Measurements from ENCODE around the gene PEDS1.
"Not testable (repeated sequence)": the region's sequence is repeated elsewhere in the genome, so short reads cannot be mapped to it uniquely, and the experiment has no call there.

Gene PEDS1

GRCh38 chr20:50161494-50161893 is 8.0 kb upstream of the PEDS1 start:
- not testable (repeated sequence) for DNase-seq

GRCh38 chr20:50153153-50153499 is 397 bp downstream of the PEDS1 start:
- DNase-seq, result no peak

GRCh38 chr20:50152394-50153152 is 950 bp downstream of the PEDS1 start:
- DNase-seq, result no peak

GRCh38 chr20:50151034-50151743 is 2.3 kb downstream of the PEDS1 start:
- no peak for DNase-seq

DNA sequence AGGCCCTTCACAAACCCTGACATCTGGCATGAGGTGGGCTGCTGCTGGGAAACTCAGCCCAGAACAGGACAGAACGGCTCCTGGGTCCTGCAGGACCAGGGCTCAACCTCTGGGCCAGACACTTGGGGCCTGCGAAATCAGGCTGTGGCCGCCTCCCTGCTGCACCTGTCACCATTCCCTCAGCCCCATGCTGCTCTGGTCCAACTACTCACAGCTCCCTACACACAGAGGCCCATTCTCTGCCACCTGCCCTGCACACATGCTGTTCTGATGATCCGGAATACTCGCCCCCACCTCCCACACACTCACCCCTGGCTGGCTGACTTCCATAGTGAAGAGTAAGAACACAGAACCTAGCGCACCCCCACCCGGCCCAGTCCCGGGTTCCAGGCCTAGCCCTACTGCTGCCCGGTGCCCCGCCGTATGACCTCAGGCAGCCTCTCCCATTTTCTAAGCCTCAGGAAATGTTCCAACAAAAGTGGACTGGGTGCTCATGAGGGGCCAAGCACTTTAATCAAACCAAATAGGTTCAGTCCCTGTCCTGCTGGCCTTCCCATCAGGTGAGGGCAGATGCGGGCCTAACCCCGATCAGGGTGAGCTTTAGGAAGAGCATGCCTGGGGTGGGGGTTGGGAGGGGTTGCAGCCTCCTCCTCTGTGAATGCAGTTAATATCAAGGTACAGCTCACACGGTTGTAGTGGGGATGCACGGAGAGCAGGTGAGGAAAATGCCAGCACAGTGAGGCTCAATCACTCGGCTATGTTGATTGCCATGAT is 3.9 kb downstream of the PEDS1 start:
- DNase-seq, result no peak

- peak; percentile 83 for DNase-seq
Measured at GRCh38 chr20:50146732-50147662, 6.5 kb downstream of the PEDS1 start.

DNA sequence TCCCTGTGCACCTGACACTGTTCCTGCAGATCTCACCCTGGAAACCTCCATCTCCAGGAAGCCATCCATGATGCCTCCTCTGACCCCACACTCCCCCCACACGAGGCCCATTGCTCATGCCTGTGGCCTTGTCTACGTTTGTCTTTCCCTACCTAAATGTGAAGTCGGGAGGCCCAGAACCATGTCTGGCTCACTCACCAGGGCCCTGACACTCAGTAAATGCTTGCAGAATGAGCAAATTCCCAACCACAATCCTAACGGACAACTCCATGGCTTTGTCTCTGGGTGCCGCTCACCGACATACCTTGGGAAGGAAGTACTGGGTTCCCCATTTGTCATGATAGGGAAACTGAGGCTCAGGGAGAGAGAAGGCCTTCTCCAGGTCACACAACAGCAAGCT is 7.3 kb downstream of the PEDS1 start:
- no peak for DNase-seq

DNA sequence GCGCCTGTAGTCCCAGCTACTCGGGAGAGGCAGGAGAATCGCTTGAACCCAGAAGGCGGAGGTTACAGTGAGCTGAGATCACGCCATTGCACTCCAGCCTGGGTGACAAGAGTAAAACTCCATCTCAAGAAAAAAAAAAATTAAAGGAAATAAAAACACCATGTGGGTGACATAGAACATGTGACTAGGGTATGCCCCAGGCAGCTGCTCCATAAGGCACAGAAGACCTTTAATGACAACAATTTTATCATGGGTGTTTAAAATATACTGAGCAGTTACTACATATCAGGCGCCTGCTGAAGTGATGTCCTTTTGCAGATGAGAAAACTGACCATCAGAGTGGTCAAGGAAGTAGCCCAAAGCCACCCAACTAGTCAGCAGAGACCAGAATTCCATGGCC is 8.0 kb downstream of the PEDS1 start:
- no peak for DNase-seq

- DNase-seq, result no peak
Measured at GRCh38 chr20:50144362-50144761, 9.2 kb downstream of the PEDS1 start.

GRCh38 chr20:50142812-50143211 is 10.7 kb downstream of the PEDS1 start:
- DNase-seq, result no peak

DNA sequence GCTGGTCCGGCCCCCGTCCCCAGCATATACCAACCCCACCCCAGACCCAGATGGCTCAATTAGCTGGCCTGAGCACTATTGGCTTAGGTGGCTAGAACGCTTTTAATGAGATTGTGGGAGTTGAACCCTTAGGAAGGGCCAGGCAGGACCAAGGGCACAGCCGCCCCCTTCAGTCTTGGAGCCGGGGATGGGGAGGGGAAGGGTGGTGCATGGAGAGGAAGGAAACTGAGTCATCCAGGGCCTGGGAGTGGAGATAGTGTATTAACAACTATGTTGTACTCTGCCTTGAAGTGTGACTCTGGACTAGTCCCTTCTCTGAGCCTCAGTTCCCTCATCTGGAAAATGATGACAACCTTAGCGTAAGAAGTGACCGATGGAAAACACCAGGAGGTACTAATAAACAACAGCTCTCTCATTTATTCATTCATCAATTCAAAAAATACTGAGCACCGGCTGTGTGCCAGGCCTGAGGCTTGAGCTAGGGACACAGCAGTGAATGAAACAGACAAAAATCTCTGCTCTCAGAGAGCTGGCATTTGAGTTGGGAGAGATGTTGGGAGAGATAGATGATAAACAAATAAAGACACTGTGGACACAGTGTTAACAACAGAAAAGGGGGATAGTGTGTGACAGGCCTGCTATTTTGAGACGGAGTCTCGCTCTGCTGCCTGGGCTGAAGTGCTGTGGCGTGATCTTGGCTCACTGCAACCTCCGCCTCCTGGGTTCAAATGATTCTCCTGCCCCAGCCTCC is 11.5 kb downstream of the PEDS1 start:
- no peak for DNase-seq

DNA sequence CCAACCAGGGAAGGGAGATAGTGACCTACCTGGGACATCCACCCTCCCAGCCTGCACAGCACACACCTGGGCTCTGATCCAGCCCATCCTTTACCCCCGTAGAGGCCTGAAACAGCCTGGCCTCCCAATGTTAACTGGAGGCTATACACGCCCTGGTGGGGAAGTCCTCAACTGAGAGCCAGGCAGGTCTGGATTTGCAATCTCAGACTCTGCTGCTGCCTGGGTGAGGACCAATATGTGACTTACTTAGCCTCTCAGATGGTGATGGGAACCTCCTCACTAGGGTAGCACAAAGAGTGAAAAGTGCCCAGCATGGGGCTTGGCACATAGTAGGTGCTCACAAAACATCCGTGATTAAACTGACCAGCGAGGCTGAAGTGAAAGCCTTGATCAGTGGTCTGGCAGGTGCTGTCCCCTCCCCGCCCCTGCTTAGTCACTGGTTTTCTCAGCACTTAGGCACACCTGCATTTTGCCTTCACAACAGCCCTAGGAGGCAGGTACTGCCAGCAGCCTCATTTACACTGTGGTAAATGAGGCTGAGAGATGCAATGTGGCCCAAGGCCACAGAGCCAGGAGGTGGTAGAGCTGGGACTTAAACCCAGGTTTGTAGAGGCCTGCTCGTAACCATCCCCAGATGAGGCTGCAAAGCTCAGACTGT is 12.4 kb downstream of the PEDS1 start:
- no peak for DNase-seq

DNA sequence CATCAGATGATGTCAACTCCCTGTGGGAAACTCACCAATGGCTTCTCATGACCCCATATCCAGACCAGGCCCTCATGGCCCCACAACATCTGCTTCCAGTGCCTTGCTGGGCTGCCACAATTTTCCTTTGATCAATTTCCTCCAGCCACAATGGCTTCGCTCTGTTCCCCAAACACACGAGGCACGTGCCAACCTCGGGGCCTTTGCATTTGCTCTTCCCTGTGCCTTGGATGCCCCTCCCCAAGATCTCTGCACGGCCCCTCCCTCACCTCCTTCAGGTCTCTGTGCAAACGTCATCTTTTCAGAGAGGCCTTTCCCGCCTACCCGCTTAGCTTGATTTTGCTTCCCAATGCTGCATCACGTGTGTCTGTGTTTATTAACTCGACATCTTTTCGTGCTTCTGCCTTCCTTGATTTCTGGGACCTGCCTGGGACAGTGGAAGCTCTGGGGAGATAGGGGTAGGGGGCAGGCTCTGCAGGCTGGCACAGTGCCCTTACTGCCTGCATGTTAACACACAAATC is 13.1 kb downstream of the PEDS1 start:
- DNase-seq, result no peak

DNA sequence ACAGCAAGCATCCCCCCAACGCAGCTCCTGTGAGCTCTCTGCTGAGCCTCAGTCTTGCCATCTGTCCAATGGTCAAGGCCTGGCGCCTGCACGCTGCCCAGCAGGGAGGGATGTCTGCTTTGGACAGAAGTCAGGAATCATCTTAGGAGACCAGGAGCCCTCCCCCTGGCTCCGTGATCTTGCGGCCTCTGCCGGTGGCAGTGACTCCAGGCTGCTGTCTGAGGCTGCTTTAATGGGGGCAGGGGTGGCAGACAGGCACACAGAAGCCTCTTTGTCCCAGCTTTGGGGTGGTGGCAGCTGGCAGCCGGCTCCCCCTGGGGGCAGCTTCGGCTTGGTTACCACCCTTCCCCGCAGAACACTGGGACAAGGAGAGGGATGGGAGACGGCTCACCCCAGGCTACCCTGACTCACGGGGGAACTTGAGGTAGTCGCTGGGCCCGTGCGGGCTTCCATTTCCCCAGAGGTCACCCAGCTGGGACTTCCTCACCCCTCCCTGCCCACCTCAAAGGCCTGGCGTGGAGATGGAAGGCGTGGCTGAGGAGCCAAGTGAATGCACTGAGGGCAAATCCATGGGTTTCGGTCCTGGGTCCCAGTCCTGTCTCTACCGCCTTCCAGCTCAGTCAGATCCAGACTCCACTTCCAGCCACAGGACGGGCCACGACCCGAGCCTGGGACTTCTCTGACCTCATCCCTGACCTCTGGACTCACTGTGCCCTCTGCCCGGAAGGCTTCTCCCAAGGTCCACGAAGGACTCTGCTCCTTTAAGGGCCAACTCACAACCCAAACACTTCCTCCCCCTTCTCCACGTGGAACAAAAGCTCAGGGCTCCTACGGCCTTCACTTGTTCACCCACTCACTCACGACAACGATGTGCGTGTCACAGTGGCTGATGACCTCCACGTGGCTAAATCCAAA is 14.8 kb downstream of the PEDS1 start:
- DNase-seq, result no peak

GRCh38 chr20:50138120-50138478 is 15.4 kb downstream of the PEDS1 start:
- DNase-seq, result no peak

DNA sequence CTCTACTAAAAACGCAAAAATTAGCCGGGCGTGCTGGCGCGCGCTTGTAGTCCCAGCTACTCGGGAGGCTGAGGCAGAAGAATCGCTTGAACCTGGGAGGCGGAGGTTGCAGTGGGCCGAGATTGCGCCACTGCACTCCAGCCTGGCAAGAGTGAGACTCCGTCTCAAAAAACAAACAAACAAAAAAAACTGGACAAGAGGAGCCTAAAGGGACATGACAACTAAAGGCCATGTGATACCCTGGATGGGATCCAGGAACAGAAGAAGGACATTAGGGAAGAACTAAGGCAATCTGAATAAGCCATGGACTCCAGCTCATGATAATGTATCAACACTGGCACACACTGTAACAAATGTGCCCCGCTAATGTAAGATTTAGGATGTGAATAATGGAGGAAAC is 15.8 kb downstream of the PEDS1 start:
- not testable (repeated sequence) for DNase-seq

- no peak for DNase-seq
Measured at GRCh38 chr20:50136822-50137599, 16.5 kb downstream of the PEDS1 start.

DNA sequence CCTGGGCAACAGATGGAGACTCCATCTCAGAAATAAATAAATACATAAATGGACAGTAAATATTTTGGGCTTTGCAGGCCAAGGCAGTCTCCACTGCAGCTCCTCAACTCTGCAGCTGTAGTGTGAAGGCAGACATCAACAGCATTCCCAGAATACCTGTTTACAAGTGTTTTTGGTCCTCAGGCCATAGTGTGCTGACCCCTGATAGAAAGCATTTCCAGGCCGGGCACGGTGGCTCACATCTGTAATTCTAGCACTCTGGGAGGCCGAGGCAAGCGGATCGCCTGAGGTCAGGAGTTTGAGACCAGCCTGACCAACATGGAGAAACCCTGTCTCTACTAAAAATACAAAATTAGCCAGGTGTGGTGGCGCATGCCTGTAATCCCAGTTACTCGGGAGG is 18.4 kb downstream of the PEDS1 start:
- not testable (repeated sequence) for DNase-seq
